22Rv1 (cell line): ENCODE measurements around the gene RARS1.

Experiments
- ZFX ChIP-seq: fragments of 450-650 bp; IDR thresholded peaks from 2 replicates; pipeline ENCODE4 v1.6.1; 2017; ENCODE audit warnings: antibody characterized with exemption, borderline replicate concordance
- TF ChIP-seq, protein P1 (sequence below): fragments of 450-650 bp; IDR thresholded peaks from 2 replicates; pipeline ENCODE4 v1.5.1; 2017; ENCODE audit warnings: mild to moderate bottlenecking

DNA sequence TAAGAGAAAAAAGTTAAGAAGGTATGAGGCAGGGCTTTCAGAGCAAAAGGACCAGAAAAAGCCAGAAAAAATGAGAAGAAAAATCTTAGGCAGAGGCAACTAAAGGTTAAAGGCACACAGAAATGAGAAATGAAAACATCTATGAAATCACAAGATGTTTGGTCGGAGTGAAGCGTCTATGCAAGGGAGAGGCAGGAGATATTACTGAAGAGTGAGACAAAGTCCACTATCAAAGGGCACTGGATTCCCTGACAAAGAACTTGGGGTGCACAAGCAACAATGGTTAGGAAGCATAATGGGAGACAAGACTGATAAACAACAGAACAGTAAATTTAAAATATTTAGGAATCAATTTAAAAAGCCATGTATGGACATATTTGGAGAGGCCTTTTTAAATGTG, 76.0 kb downstream of the RARS1 start:
- TF ChIP-seq, protein P1, sequence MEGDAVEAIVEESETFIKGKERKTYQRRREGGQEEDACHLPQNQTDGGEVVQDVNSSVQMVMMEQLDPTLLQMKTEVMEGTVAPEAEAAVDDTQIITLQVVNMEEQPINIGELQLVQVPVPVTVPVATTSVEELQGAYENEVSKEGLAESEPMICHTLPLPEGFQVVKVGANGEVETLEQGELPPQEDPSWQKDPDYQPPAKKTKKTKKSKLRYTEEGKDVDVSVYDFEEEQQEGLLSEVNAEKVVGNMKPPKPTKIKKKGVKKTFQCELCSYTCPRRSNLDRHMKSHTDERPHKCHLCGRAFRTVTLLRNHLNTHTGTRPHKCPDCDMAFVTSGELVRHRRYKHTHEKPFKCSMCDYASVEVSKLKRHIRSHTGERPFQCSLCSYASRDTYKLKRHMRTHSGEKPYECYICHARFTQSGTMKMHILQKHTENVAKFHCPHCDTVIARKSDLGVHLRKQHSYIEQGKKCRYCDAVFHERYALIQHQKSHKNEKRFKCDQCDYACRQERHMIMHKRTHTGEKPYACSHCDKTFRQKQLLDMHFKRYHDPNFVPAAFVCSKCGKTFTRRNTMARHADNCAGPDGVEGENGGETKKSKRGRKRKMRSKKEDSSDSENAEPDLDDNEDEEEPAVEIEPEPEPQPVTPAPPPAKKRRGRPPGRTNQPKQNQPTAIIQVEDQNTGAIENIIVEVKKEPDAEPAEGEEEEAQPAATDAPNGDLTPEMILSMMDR = no peak
- no peak for TF ChIP-seq ZFX
